CD4-positive, alpha-beta T cell (primary cell): ENCODE results near the gene CANX. TPM values are rescaled to one million over a fixed set of nuclear protein-coding genes. Genes with fewer than 3 reads are reported as not detected.

Experiments
- ATAC-seq: fragments of 200-7000 bp; cut with Tn5 transposase; one replicate; pipeline ENCODE4 v1.10.0; 2022; ENCODE audit warnings: mild to moderate bottlenecking; ENCODE audit not compliant: poor library complexity
- CTCF ChIA-PET: fragments of 350-600 bp; sonication (Branson Sonifier 250); formaldehyde crosslinking; loops from one replicate; lab custom pipeline; 2021; ENCODE audit warnings: antibody characterized with exemption, inconsistent platforms; lab: Charles Lee
- POLR2A ChIA-PET: fragments of 350-600 bp; sonication (Branson Sonifier 250); formaldehyde crosslinking; loops from one replicate; lab custom pipeline; 2021; ENCODE audit warnings: antibody characterized with exemption, inconsistent platforms; lab: Charles Lee
- DNase-seq, 14 experiments: peaks; one replicate each; pipeline ENCODE4 v3.0.0-alpha.2; 2013 to 2020; ENCODE audit warnings: mixed read lengths in 2 of 14
- H3K27ac ChIP-seq, 2 donors: one replicate each; pipeline versions ENCODE4 v1.5.1 to v1.7.0; 2013; ENCODE audit warnings: low read length in 2 of 2, low read depth in 1 of 2, mild to moderate bottlenecking in 1 of 2
- H3K27me3 ChIP-seq, 2 experiments: 1 replicate in 1 of 2; 2 replicates in 1 of 2; pipeline versions ENCODE4 v1.6.1 to v1.7.0; 2013; ENCODE audit warnings: low read length in 2 of 2, control low read depth in 1 of 2, mild to moderate bottlenecking in 1 of 2, moderate library complexity in 1 of 2; ENCODE audit not compliant: insufficient read depth in 2 of 2, control insufficient read depth in 1 of 2
- H3K36me3 ChIP-seq: one replicate; pipeline ENCODE4 v1.6.1; 2013; ENCODE audit warnings: low read length, control low read depth; ENCODE audit not compliant: insufficient read depth
- H3K4me1 ChIP-seq: one replicate; pipeline ENCODE4 v1.6.1; 2013; ENCODE audit warnings: low read length, control low read depth; ENCODE audit not compliant: insufficient read depth
- H3K4me3 ChIP-seq: one replicate; pipeline ENCODE4 v1.5.1; 2013; ENCODE audit warnings: mild to moderate bottlenecking, low read length, moderate library complexity
- H3K9me3 ChIP-seq, 2 experiments: 1 replicate in 1 of 2; 2 replicates in 1 of 2; pipeline versions ENCODE4 v1.6.1 to v1.7.0; 2013; ENCODE audit warnings: low read length in 2 of 2, mild to moderate bottlenecking in 2 of 2, control low read depth in 1 of 2, moderate library complexity in 1 of 2; ENCODE audit not compliant: control insufficient read depth in 1 of 2, insufficient read depth in 1 of 2
- H3K27ac Mint-ChIP-seq: one replicate; pipeline ENCODE4 v1.8.0; 2020; ENCODE audit warnings: mixed read lengths
- H3K27me3 Mint-ChIP-seq: one replicate; pipeline ENCODE4 v1.8.0; 2021; ENCODE audit warnings: mixed read lengths
- H3K36me3 Mint-ChIP-seq: one replicate; pipeline ENCODE4 v1.8.0; 2021; ENCODE audit warnings: low read depth, mixed read lengths
- H3K4me1 Mint-ChIP-seq: one replicate; pipeline ENCODE4 v1.8.0; 2021; ENCODE audit warnings: low read depth, mixed read lengths
- H3K4me3 Mint-ChIP-seq: one replicate; pipeline ENCODE4 v1.8.0; 2020; ENCODE audit warnings: mild to moderate bottlenecking, mixed read lengths
- H3K9me3 Mint-ChIP-seq: one replicate; pipeline ENCODE4 v1.8.0; 2020; ENCODE audit warnings: mixed read lengths
- CTCF ChIP-seq: fragments of 200-600 bp; IDR thresholded peaks from one replicate; pipeline ENCODE4 v1.8.0; 2022; ENCODE audit warnings: antibody characterized with exemption, mild to moderate bottlenecking
- intact Hi-C, 2 experiments: fragments of 100-400 bp; cut with DNase I in 1 of 2; cut with micrococcal nuclease in 1 of 2; formaldehyde crosslinking; loops; one replicate each; pipeline versions ENCODE4 v1.15.1 to v1.9.0; 2023 to 2025; cut with DNase I, micrococcal nuclease
- total RNA-seq, 174 experiments: library from RNA in 2 of 174; stranded (reverse) in 2 of 174; gene quantifications; one replicate each; pipeline ENCODE4 v1.2.3 and lab custom pipeline; 2021 to 2026

Gene CANX
- total RNA-seq, 2 experiments from 2014 or later, result 150 to 152 TPM

- DNase-seq (no peak), ATAC-seq (no peak)
- Mint-ChIP-seq H3K4me3 (no peak overlapping the region), H3K27ac (no peak overlapping the region), H3K36me3 (peaks cover 72% of the 10 kb centered on the region), H3K9me3 (no peaks in the 10 kb centered on the region), H3K27me3 (no peaks in the 10 kb centered on the region), H3K4me1 (peaks cover 10% of the 10 kb centered on the region)
- H3K9me3 ChIP-seq, result no peaks in the 10 kb centered on the region
- no peak overlapping the region for H3K4me3 ChIP-seq
- H3K4me1 ChIP-seq, result peaks cover 3% of the 10 kb centered on the region
- H3K36me3 ChIP-seq, result peaks cover 80% of the 10 kb centered on the region
- ChIA-PET POLR2A (interaction anchor here (1.5 to 1.6 kb wide), 2 partner anchors 16 to 93 kb away, joined by 4 to 6 read pairs; partner anchors contain the start of genes HNRNPH1 and MAML1), CTCF (interaction anchor here (1.0 kb wide), 1 partner anchor 10 kb away, joined by 4 read pairs; no protein-coding TSS in a partner anchor)
- no peak overlapping the region for H3K27ac ChIP-seq
- no peak for TF ChIP-seq CTCF
- intact Hi-C loops, result no loop called here
- no peaks in the 10 kb centered on the region for H3K27me3 ChIP-seq
Measured at GRCh38 chr5:179716286-179716685, 17.5 kb downstream of the CANX start.

GRCh38 chr5:179720222-179720621 is 21.5 kb downstream of the CANX start:
- Mint-ChIP-seq H3K4me3 (no peak overlapping the region), H3K4me1 (peaks cover 14% of the 10 kb centered on the region), H3K27ac (no peak overlapping the region), H3K27me3 (no peaks in the 10 kb centered on the region), H3K36me3 (peaks cover 83% of the 10 kb centered on the region), H3K9me3 (no peaks in the 10 kb centered on the region)
- H3K27me3 ChIP-seq, result no peaks in the 10 kb centered on the region
- no peaks in the 10 kb centered on the region for H3K9me3 ChIP-seq
- intact Hi-C loops, result no loop called here
- ATAC-seq (no peak), DNase-seq (no peak)
- H3K4me3 ChIP-seq, result no peak overlapping the region
- peaks cover 92% of the 10 kb centered on the region for H3K36me3 ChIP-seq
- peaks cover 3% of the 10 kb centered on the region for H3K4me1 ChIP-seq
- POLR2A ChIA-PET, result interaction anchor here (2.1 kb wide), 1 partner anchor 12 kb away, joined by 9 read pairs; the partner anchor contains the start of gene MAML1
- H3K27ac ChIP-seq, result no peak overlapping the region
- no peak for TF ChIP-seq CTCF
- CTCF ChIA-PET, result no interaction called here

- ChIA-PET CTCF (no interaction called here), POLR2A (no interaction called here)
- Mint-ChIP-seq H3K4me1 (peaks cover 5% of the 10 kb centered on the region), H3K9me3 (no peaks in the 10 kb centered on the region), H3K36me3 (peaks cover 85% of the 10 kb centered on the region), H3K4me3 (no peak overlapping the region), H3K27ac (peak overlapping the region; percentile 78), H3K27me3 (no peaks in the 10 kb centered on the region)
- no peaks in the 10 kb centered on the region for H3K27me3 ChIP-seq
- no peaks in the 10 kb centered on the region for H3K9me3 ChIP-seq
- intact Hi-C loops, result no loop called here
- no peak for TF ChIP-seq CTCF
- DNase-seq (no peak), ATAC-seq (no peak)
- peaks cover 94% of the 10 kb centered on the region for H3K36me3 ChIP-seq
- no peak overlapping the region for H3K4me3 ChIP-seq
- H3K4me1 ChIP-seq, result no peaks in the 10 kb centered on the region
- H3K27ac ChIP-seq, result no peak overlapping the region
Measured at GRCh38 chr5:179724163-179724562, 25.4 kb downstream of the CANX start.
